CD14-positive monocyte (primary cell): ENCODE data around the gene LRRFIP2. TPM values are rescaled to one million over a fixed set of nuclear protein-coding genes. Genes with fewer than 3 reads are reported as not detected.

Source experiments
- DNase-seq, 3 donors: peaks; one replicate each; pipeline ENCODE4 v3.0.0-alpha.2; 2011 to 2022
- H2AFZ ChIP-seq: 2 replicates; pipeline ENCODE4 v1.6.0; 2012; ENCODE audit warnings: mild to moderate bottlenecking, low read depth, low read length, inconsistent platforms; ENCODE audit not compliant: insufficient read depth, poor library complexity, severe bottlenecking
- H3K27ac ChIP-seq, 2 donors: 1 replicate in 1 of 2; 2 replicates in 1 of 2; pipeline ENCODE4 v1.5.1; 2012 to 2013; ENCODE audit warnings: low read length in 2 of 2, control low read depth in 1 of 2, inconsistent platforms in 1 of 2, low read depth in 1 of 2, mild to moderate bottlenecking in 1 of 2
- H3K27me3 ChIP-seq, 2 donors: one replicate each; pipeline versions ENCODE4 v1.6.0 to v1.6.1; 2011 to 2013; ENCODE audit warnings: low read length in 2 of 2; ENCODE audit not compliant: control insufficient read depth in 2 of 2, insufficient read depth in 2 of 2
- H3K36me3 ChIP-seq, 2 donors: replicated peaks in 1 of 2; 1 replicate in 1 of 2; 2 replicates in 1 of 2; pipeline versions ENCODE4 v1.5.1 to v1.6.1; 2012 to 2013; ENCODE audit warnings: low read length in 2 of 2, control low read depth in 1 of 2, inconsistent platforms in 1 of 2, mild to moderate bottlenecking in 1 of 2; ENCODE audit not compliant: insufficient read depth in 2 of 2, control insufficient read depth in 1 of 2
- H3K4me1 ChIP-seq, 2 donors: 1 replicate in 1 of 2; 2 replicates in 1 of 2; pipeline versions ENCODE4 v1.5.1 to v1.6.1; 2012 to 2013; ENCODE audit warnings: low read length in 2 of 2, control low read depth in 1 of 2, inconsistent platforms in 1 of 2, mild to moderate bottlenecking in 1 of 2, moderate library complexity in 1 of 2; ENCODE audit not compliant: insufficient read depth in 2 of 2, control insufficient read depth in 1 of 2
- H3K4me2 ChIP-seq: replicated peaks from 2 replicates; pipeline ENCODE3; 2012; ENCODE audit warnings: low read length, moderate library complexity, mild to moderate bottlenecking; ENCODE audit not compliant: poor library complexity, severe bottlenecking; ENCODE audit errors: extremely low read depth
- H3K4me3 ChIP-seq, 3 experiments: fragments of 200-600 bp in 1 of 3; sonication (generic) in 1 of 3; replicated peaks in 1 of 3; 1 replicate in 2 of 3; 2 replicates in 1 of 3; pipeline ENCODE4 v1.5.1; 2011 to 2013; ENCODE audit warnings: low read length in 3 of 3, mild to moderate bottlenecking in 3 of 3, control low read depth in 2 of 3, low read depth in 2 of 3, inconsistent platforms in 1 of 3, moderate library complexity in 1 of 3
- H3K79me2 ChIP-seq: 2 replicates; pipeline ENCODE4 v1.6.0; 2012; ENCODE audit warnings: mild to moderate bottlenecking, control low read depth, inconsistent platforms, low read length, moderate library complexity; ENCODE audit not compliant: insufficient read depth
- H3K9ac ChIP-seq: 2 replicates; pipeline ENCODE4 v1.6.0; 2017; ENCODE audit warnings: low read length, mild to moderate bottlenecking; ENCODE audit not compliant: insufficient read depth, poor library complexity, severe bottlenecking
- H3K9me3 ChIP-seq, 2 donors: replicated peaks in 1 of 2; 1 replicate in 1 of 2; 2 replicates in 1 of 2; pipeline versions ENCODE4 v1.5.1 to v1.6.1; 2012 to 2013; ENCODE audit warnings: low read length in 2 of 2, control low read depth in 1 of 2; ENCODE audit not compliant: control insufficient read depth in 1 of 2, insufficient read depth in 1 of 2
- H4K20me1 ChIP-seq: 2 replicates; pipeline ENCODE4 v1.6.0; 2012; ENCODE audit warnings: mild to moderate bottlenecking, low read length, control low read depth, moderate library complexity; ENCODE audit not compliant: insufficient read depth
- H3K27ac Mint-ChIP-seq, 7 donors: one replicate each; pipeline ENCODE4 v1.8.0; 2020; ENCODE audit warnings: mild to moderate bottlenecking in 7 of 7, mixed read lengths in 7 of 7, moderate library complexity in 6 of 7, inconsistent platforms in 2 of 7
- H3K27me3 Mint-ChIP-seq, 3 donors: one replicate each; pipeline ENCODE4 v1.8.0; 2021 to 2022; ENCODE audit warnings: low read depth in 3 of 3, mild to moderate bottlenecking in 3 of 3, mixed read lengths in 3 of 3, moderate library complexity in 3 of 3, inconsistent platforms in 1 of 3
- H3K36me3 Mint-ChIP-seq, 2 donors: one replicate each; pipeline ENCODE4 v1.8.0; 2020; ENCODE audit warnings: mixed read lengths in 2 of 2, inconsistent platforms in 1 of 2, mild to moderate bottlenecking in 1 of 2
- H3K4me1 Mint-ChIP-seq: one replicate; pipeline ENCODE4 v1.8.0; 2020; ENCODE audit warnings: mild to moderate bottlenecking, mixed read lengths
- H3K4me3 Mint-ChIP-seq, 2 donors: one replicate each; pipeline ENCODE4 v1.8.0; 2020; ENCODE audit warnings: mild to moderate bottlenecking in 2 of 2, mixed read lengths in 2 of 2, moderate library complexity in 1 of 2
- H3K9me3 Mint-ChIP-seq, 7 donors: one replicate each; pipeline ENCODE4 v1.8.0; 2020 to 2022; ENCODE audit warnings: mixed read lengths in 7 of 7, mild to moderate bottlenecking in 6 of 7, moderate library complexity in 6 of 7, inconsistent platforms in 2 of 7
- CTCF ChIP-seq: fragments of 200-600 bp; IDR thresholded peaks from one replicate; pipeline ENCODE4 v1.8.0; 2022; ENCODE audit warnings: antibody characterized with exemption, mild to moderate bottlenecking
- WGBS: methylation state at CpG from one replicate; pipeline ENCODE4 v1.1.5; 2013; ENCODE audit warnings: missing lambda C conversion rate; ENCODE audit not compliant: insufficient coverage; 5-methylcytosine and 5-hydroxymethylcytosine counted together
- intact Hi-C, 2 donors: fragments of 100-400 bp; cut with micrococcal nuclease; formaldehyde crosslinking; loops; one replicate each; pipeline versions ENCODE4 v1.15.0 to v1.15.1; 2023
- polyA plus RNA-seq, 3 donors: library from polyadenylated mRNA; depleted of rRNA in 1 of 3; unstranded in 2 of 3; stranded (reverse) in 1 of 3; fragments of 300-500 nt in 2 of 3; fragments of >200 nt in 1 of 3; fragmentation: Illumina TruSeq in 2 of 3; gene quantifications; 1 replicate in 2 of 3; 2 replicates in 1 of 3; pipeline ENCODE4 v1.2.3, GENCODE V29; 2012 to 2021

The LRRFIP2 gene
- polyA plus RNA-seq, 3 donors = 30.9 to 39.4 (median 31.7) TPM

- Mint-ChIP-seq H3K27ac (peak overlapping the region in 1 of 7 donors; percentile 46), H3K36me3 (no peaks in the 10 kb centered on the region), H3K4me3 (no peak overlapping the region), H3K27me3 (peaks cover 0 to 1% (median 0%) of the 10 kb centered on the region in 3 donors), H3K4me1 (no peaks in the 10 kb centered on the region), H3K9me3 (peaks cover 0 to 2% (median 0%) of the 10 kb centered on the region in 7 donors)
- Histone ChIP-seq H2AFZ (no peak overlapping the region), H3K36me3 (no peaks in the 10 kb centered on the region), H3K9ac (no peak overlapping the region), H3K4me3 (no peak overlapping the region), H3K4me2 (no peak overlapping the region), H3K9me3 (no peaks in the 10 kb centered on the region), H3K4me1 (no peaks in the 10 kb centered on the region), H3K27ac (no peak overlapping the region), H3K27me3 (no peaks in the 10 kb centered on the region), H3K79me2 (no peaks in the 10 kb centered on the region), H4K20me1 (no peaks in the 10 kb centered on the region)
- no peak for DNase-seq
- intact Hi-C loops = no loop called here
- 67% methylated on average over 1 of the region's 2 CpGs for WGBS
- no peak for TF ChIP-seq CTCF
These were observed 24.2 kb upstream of the LRRFIP2 start for GRCh38 chr3:37198547-37198946.

- H3K36me3 ChIP-seq = no peaks in the 10 kb centered on the region
- Mint-ChIP-seq H3K27ac (no peak overlapping the region), H3K4me1 (no peaks in the 10 kb centered on the region), H3K4me3 (no peak overlapping the region), H3K36me3 (no peaks in the 10 kb centered on the region), H3K27me3 (peaks cover 0 to 1% (median 0%) of the 10 kb centered on the region in 3 donors), H3K9me3 (peaks cover 0 to 2% (median 0%) of the 10 kb centered on the region in 7 donors)
- no peak overlapping the region for H2AFZ ChIP-seq
- H4K20me1 ChIP-seq = no peaks in the 10 kb centered on the region
- H3K79me2 ChIP-seq = no peaks in the 10 kb centered on the region
- 100% methylated on average over 1 of the region's 2 CpGs for WGBS
- no peak overlapping the region for H3K9ac ChIP-seq
- no peak overlapping the region for H3K27ac ChIP-seq
- H3K4me2 ChIP-seq = no peak overlapping the region
- intact Hi-C loops = no loop called here
- no peaks in the 10 kb centered on the region for H3K27me3 ChIP-seq
- H3K4me3 ChIP-seq = no peak overlapping the region
- no peaks in the 10 kb centered on the region for H3K9me3 ChIP-seq
- TF ChIP-seq CTCF = no peak
- no peaks in the 10 kb centered on the region for H3K4me1 ChIP-seq
- no peak for DNase-seq
These were observed 23.5 kb upstream of the LRRFIP2 start for GRCh38 chr3:37197810-37198371.
